Measurements from ENCODE around the gene METRNL. TPM values are rescaled to one million over a fixed set of nuclear protein-coding genes. Genes with fewer than 3 reads are reported as not detected.

Gene METRNL
- total RNA-seq, 2 donors from 2014 or later, result 9.1 to 32.4 TPM

GRCh38 chr17:83142619-83143018 is 63.2 kb downstream of the METRNL start:
- no peak for ATAC-seq
- peaks cover 0 to 10% of the 10 kb centered on the region in 2 donors for H3K9me3 Mint-ChIP-seq
- peaks cover 0 to 7% of the 10 kb centered on the region in 2 donors for H3K36me3 Mint-ChIP-seq
- no peak for DNase-seq (ENCODE audit: low spot score in 2 of 2)
- H3K27ac Mint-ChIP-seq, result no peak overlapping the region

GRCh38 chr17:83143817-83144231 is 64.4 kb downstream of the METRNL start:
- Mint-ChIP-seq H3K27ac (no peak overlapping the region), H3K36me3 (peaks cover 0 to 7% of the 10 kb centered on the region in 2 donors), H3K9me3 (peaks cover 0 to 10% of the 10 kb centered on the region in 2 donors)
- no peak for ATAC-seq
- no peak for DNase-seq (ENCODE audit: low spot score in 2 of 2)

Other genes starting within 250 kb of the METRNL start
- not detected for gene ZNF750, start 239.6 kb upstream of the METRNL start, total RNA-seq

All from activated naive CD4-positive, alpha-beta T cell treated with anti-CD3 and anti-CD28 coated beads, Interleukin-2, amount 50 U/mL, for 72 hours (primary cell).